ENCODE results near the gene SUN5. TPM values are rescaled to one million over a fixed set of nuclear protein-coding genes. Genes with fewer than 3 reads are reported as not detected.

Gene SUN5
- total RNA-seq, 1 experiment from 2014 or later = not detected

DNA sequence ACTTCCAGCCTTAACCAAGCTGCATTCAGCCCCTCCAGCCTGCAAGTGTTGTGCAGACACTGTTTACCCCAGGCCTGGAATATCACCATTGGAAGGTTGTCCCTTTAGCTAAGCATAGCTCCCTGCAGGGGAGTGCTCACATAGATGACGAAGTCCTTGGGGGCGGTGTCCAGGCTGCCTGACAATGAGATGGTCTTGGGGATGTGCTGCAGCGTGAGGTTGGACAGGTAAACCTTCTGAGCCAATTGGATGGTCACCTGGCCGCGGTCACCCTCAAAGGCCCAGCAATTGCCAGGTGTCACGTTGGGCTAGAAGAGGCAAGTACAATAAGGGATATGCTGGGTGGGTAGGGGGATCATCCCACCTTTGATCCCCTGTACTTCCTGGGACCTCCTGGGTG is 18.6 kb downstream of the SUN5 start:
- H3K79me2 ChIP-seq (ENCODE audit: low read length) = no peaks in the 10 kb centered on the region
- H3K9me2 ChIP-seq (replicated peaks; ENCODE audit: low read length) = no peaks in the 10 kb centered on the region
- TF ChIP-seq, protein P1, sequence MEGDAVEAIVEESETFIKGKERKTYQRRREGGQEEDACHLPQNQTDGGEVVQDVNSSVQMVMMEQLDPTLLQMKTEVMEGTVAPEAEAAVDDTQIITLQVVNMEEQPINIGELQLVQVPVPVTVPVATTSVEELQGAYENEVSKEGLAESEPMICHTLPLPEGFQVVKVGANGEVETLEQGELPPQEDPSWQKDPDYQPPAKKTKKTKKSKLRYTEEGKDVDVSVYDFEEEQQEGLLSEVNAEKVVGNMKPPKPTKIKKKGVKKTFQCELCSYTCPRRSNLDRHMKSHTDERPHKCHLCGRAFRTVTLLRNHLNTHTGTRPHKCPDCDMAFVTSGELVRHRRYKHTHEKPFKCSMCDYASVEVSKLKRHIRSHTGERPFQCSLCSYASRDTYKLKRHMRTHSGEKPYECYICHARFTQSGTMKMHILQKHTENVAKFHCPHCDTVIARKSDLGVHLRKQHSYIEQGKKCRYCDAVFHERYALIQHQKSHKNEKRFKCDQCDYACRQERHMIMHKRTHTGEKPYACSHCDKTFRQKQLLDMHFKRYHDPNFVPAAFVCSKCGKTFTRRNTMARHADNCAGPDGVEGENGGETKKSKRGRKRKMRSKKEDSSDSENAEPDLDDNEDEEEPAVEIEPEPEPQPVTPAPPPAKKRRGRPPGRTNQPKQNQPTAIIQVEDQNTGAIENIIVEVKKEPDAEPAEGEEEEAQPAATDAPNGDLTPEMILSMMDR (conservative IDR thresholded peaks at IDR 0.05; ENCODE audit: low read depth, low read length) = no peak
- TF ChIP-seq EZH2 (IDR thresholded peaks at IDR 0.05; ENCODE audit: low read length, unreplicated experiment) (no peak), EZH2phosphoT487 (IDR thresholded peaks at IDR 0.05; ENCODE audit: borderline replicate concordance, low read length) (no peak)
- H3K27me3 ChIP-seq (ENCODE audit: low read length) = peaks cover 18% of the 10 kb centered on the region
- no peaks in the 10 kb centered on the region for H4K20me1 ChIP-seq (ENCODE audit: low read length)
- no peak for ATAC-seq
- no peaks in the 10 kb centered on the region for H3K36me3 ChIP-seq (ENCODE audit: low read depth, low read length)
- no peaks in the 10 kb centered on the region for H3F3A ChIP-seq (ENCODE audit: low read length, unreplicated experiment)
- H3K4me3 ChIP-seq (ENCODE audit: low read length) = no peak overlapping the region
- no peak for DNase-seq
- no peak overlapping the region for H3K9ac ChIP-seq (ENCODE audit: low read length)
- BruUV-seq (replicated peaks) = no TSS peak
- H3K27ac ChIP-seq (ENCODE audit: low read length) = no peak overlapping the region
- POLR2A ChIA-PET (ENCODE audit: unreplicated experiment) = no interaction called here
- no peaks in the 10 kb centered on the region for H3K9me3 ChIP-seq (ENCODE audit: low read length)
- H3K4me2 ChIP-seq (ENCODE audit: low read length) = no peak overlapping the region
- H2AFZ ChIP-seq (ENCODE audit: low read length) = no peak overlapping the region
- intact Hi-C loops (cut with micrococcal nuclease) = no loop called here
- H3K4me1 ChIP-seq (ENCODE audit: insufficient read depth, low read length) = no peaks in the 10 kb centered on the region
- CTCF ChIA-PET = interaction anchor here (0.6 kb wide), 1 partner anchor 72 kb away, joined by 3 read pairs; no protein-coding TSS in a partner anchor

DNA sequence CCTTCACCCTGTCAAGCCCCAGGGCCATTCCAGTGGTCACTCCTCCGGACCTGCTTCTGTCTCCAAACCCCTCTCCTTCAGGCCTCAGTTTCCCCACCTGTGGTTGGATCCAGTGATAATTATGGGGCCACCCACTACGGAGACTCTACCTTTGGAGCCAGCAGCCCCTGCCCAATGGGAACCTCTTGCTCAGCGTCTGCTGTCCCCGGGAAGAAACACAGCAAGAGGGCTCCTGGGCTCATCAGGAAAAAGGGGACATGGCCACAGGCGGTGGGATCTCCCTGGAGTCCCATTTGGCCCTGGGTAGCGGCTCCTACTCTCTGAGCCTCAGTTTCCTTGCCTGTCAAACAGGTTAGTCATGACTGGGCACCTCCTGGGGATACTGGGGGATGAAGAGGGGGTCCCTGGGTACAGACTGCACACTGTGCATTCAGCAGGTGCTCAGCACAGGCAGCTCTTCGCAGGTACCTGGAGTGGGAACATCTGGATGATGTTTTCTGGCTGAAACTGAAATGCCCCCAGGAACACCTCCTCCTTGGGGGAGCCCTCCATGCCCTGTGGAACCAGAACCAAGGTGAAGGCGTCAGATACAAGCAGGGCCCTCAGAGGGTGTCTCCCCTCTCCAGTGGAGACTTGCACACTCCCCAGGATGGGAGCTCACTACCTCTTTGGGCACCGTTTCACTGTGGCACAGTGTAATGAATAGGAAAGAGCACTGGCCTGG is 19.4 kb downstream of the SUN5 start:
- H3K9me3 ChIP-seq (ENCODE audit: low read length) = no peaks in the 10 kb centered on the region
- no peaks in the 10 kb centered on the region for H4K20me1 ChIP-seq (ENCODE audit: low read length)
- ChIA-PET POLR2A (ENCODE audit: unreplicated experiment) (no interaction called here), CTCF (interaction anchor here (0.6 kb wide), 1 partner anchor 73 kb away, joined by 3 read pairs; no protein-coding TSS in a partner anchor)
- DNase-seq = no peak
- H3K79me2 ChIP-seq (ENCODE audit: low read length) = no peaks in the 10 kb centered on the region
- intact Hi-C loops (cut with micrococcal nuclease) = no loop called here
- no peak for ATAC-seq
- TF ChIP-seq EZH2 (IDR thresholded peaks at IDR 0.05; ENCODE audit: low read length, unreplicated experiment) = no peak
- no peak for TF ChIP-seq EZH2phosphoT487 (IDR thresholded peaks at IDR 0.05; ENCODE audit: borderline replicate concordance, low read length)
- TF ChIP-seq, protein P1 (conservative IDR thresholded peaks at IDR 0.05; ENCODE audit: low read depth, low read length) = no peak
- H3K4me2 ChIP-seq (ENCODE audit: low read length) = no peak overlapping the region
- H3K27me3 ChIP-seq (ENCODE audit: low read length) = peaks cover 11% of the 10 kb centered on the region; the same call in 1 of the 2 replicates
- H3K4me1 ChIP-seq (ENCODE audit: insufficient read depth, low read length) = no peaks in the 10 kb centered on the region
- no peak overlapping the region for H3K9ac ChIP-seq (ENCODE audit: low read length)
- BruUV-seq (replicated peaks) = no TSS peak
- no peak overlapping the region for H2AFZ ChIP-seq (ENCODE audit: low read length)
- no peaks in the 10 kb centered on the region for H3K9me2 ChIP-seq (replicated peaks; ENCODE audit: low read length)
- no peaks in the 10 kb centered on the region for H3F3A ChIP-seq (ENCODE audit: low read length, unreplicated experiment)
- no peak overlapping the region for H3K27ac ChIP-seq (ENCODE audit: low read length)
- H3K4me3 ChIP-seq (ENCODE audit: low read length) = no peak overlapping the region
- no peaks in the 10 kb centered on the region for H3K36me3 ChIP-seq (ENCODE audit: low read depth, low read length)

DNA sequence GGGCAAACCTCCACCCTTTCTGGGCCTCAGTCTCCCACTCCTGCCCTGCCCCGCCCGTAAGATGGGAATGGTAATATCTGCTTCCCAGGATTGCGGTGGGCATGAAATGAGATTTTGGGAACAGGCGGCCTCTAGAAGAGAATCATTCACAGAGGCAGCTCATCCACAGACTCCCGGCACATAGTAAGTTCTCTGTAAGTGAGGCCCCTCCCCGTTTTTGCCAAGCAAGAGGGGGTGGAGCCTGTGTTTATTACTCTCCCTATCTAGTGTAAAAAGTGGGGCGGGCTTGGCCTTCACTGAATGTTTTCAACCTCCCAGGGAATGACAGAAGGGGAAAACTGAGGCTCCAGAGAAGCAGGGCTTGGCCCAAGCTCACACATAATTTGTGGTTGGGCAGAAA is 20.0 kb downstream of the SUN5 start:
- Histone ChIP-seq H3K4me1 (ENCODE audit: insufficient read depth, low read length) (no peaks in the 10 kb centered on the region), H3K9me3 (ENCODE audit: low read length) (no peaks in the 10 kb centered on the region), H3K9ac (ENCODE audit: low read length) (no peak overlapping the region), H2AFZ (ENCODE audit: low read length) (no peak overlapping the region), H3K27me3 (ENCODE audit: low read length) (peaks cover 17% of the 10 kb centered on the region), H3F3A (ENCODE audit: low read length, unreplicated experiment) (no peaks in the 10 kb centered on the region), H3K27ac (ENCODE audit: low read length) (no peak overlapping the region), H3K4me3 (ENCODE audit: low read length) (no peak overlapping the region), H3K79me2 (ENCODE audit: low read length) (no peaks in the 10 kb centered on the region), H3K36me3 (ENCODE audit: low read depth, low read length) (no peaks in the 10 kb centered on the region), H4K20me1 (ENCODE audit: low read length) (no peaks in the 10 kb centered on the region), H3K9me2 (replicated peaks; ENCODE audit: low read length) (no peaks in the 10 kb centered on the region), H3K4me2 (ENCODE audit: low read length) (no peak overlapping the region)
- POLR2A ChIA-PET (ENCODE audit: unreplicated experiment) = no interaction called here
- TF ChIP-seq, protein P1 (conservative IDR thresholded peaks at IDR 0.05; ENCODE audit: low read depth, low read length) = no peak
- no peak for TF ChIP-seq EZH2 (IDR thresholded peaks at IDR 0.05; ENCODE audit: low read length, unreplicated experiment)
- TF ChIP-seq EZH2phosphoT487 (IDR thresholded peaks at IDR 0.05; ENCODE audit: borderline replicate concordance, low read length) = no peak
- no peak for DNase-seq
- CTCF ChIA-PET = no interaction called here
- intact Hi-C loops (cut with micrococcal nuclease) = no loop called here
- no peak for ATAC-seq
- no TSS peak for BruUV-seq (replicated peaks)
